ENCODE data around the gene SIRPB2.

GRCh38 chr20:1489764-1490436 lies 1.3 kb downstream of the SIRPB2 start:
- TF ChIP-seq JUN (IDR thresholded peaks at IDR 0.05; ENCODE audit: borderline replicate concordance, insufficient read depth, insufficient read length, low read depth) = no peak
- TF ChIP-seq CTCF (IDR thresholded peaks at IDR 0.05; ENCODE audit: extremely low read depth in 1 of 2, insufficient read depth in 1 of 2, low read depth in 1 of 2, low read length in 2 of 2) = no peak
- TF ChIP-seq POLR2AphosphoS5 (IDR thresholded peaks at IDR 0.05; ENCODE audit: insufficient read depth, low read depth, low read length) = no peak
- TF ChIP-seq EZH2 (IDR thresholded peaks at IDR 0.05; ENCODE audit: borderline replicate concordance, low read depth, low read length, severe bottlenecking) = no peak
- TF ChIP-seq, protein P1, sequence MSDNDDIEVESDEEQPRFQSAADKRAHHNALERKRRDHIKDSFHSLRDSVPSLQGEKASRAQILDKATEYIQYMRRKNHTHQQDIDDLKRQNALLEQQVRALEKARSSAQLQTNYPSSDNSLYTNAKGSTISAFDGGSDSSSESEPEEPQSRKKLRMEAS (IDR thresholded peaks at IDR 0.05; ENCODE audit: insufficient read depth, insufficient read length) = no peak
- no peak for TF ChIP-seq GATA2 (IDR thresholded peaks at IDR 0.05; ENCODE audit: insufficient read depth, insufficient read length, low read depth, low read length)
- no peak for TF ChIP-seq POLR2A (IDR thresholded peaks at IDR 0.05; ENCODE audit: low read depth, low read length)
- TF ChIP-seq FOS (IDR thresholded peaks at IDR 0.05; ENCODE audit: borderline replicate concordance, insufficient read depth, low read length) = no peak

Measured in endothelial cell of umbilical vein (primary cell).